PC-3 (cell line): ENCODE data around the gene SYT6. TPM values are rescaled to one million over a fixed set of nuclear protein-coding genes. Genes with fewer than 3 reads are reported as not detected.

ENCODE experiments used
- ATAC-seq: fragments of 200-7000 bp; cut with Tn5 transposase; 2 replicates; pipeline ENCODE4 v1.9.1; 2020; ENCODE audit warnings: mild to moderate bottlenecking, moderate library complexity
- BruUV-seq: library from RNA; stranded (reverse); fragments of 400-500 nt; replicated peaks from 2 replicates; lab custom pipeline; 2021; lab: Mats Ljungman, UMichigan
- CTCF ChIA-PET: fragments of 300-600 bp; sonication (Branson Sonifier 250); formaldehyde crosslinking; loops from one replicate; lab custom pipeline; 2022; ENCODE audit warnings: antibody characterized with exemption; lab: Charles Lee
- POLR2A ChIA-PET: fragments of 300-600 bp; sonication (Branson Sonifier 250); formaldehyde crosslinking; loops from one replicate; lab custom pipeline; 2022; ENCODE audit warnings: antibody characterized with exemption; ENCODE audit not compliant: unreplicated experiment; lab: Charles Lee
- DNase-seq: peaks from one replicate; pipeline ENCODE4 v3.0.0-alpha.2; 2015
- H2AFZ ChIP-seq: fragments of 300-600 bp; sonication (generic); 2 replicates; pipeline ENCODE4 v1.6.0; 2016; ENCODE audit warnings: antibody characterized with exemption, low read length
- H3F3A ChIP-seq: fragments of 300-600 bp; sonication (generic); one replicate; pipeline ENCODE4 v1.6.0; 2017; ENCODE audit warnings: antibody characterized with exemption, low read length, control low read depth, mild to moderate bottlenecking; ENCODE audit not compliant: unreplicated experiment
- H3K27ac ChIP-seq: fragments of 300-600 bp; sonication (generic); 2 replicates; pipeline ENCODE4 v1.5.1; 2016; ENCODE audit warnings: mild to moderate bottlenecking, low read length
- H3K27me3 ChIP-seq: fragments of 300-600 bp; sonication (generic); 2 replicates; pipeline ENCODE4 v1.6.1; 2016; ENCODE audit warnings: low read length, mixed read lengths
- H3K36me3 ChIP-seq: fragments of 300-600 bp; sonication (generic); 2 replicates; pipeline ENCODE4 v1.6.1; 2016; ENCODE audit warnings: low read depth, mixed run types, low read length, mixed read lengths
- H3K4me1 ChIP-seq: fragments of 300-600 bp; sonication (generic); 2 replicates; pipeline ENCODE4 v1.5.1; 2016; ENCODE audit warnings: low read length; ENCODE audit not compliant: insufficient read depth
- H3K4me2 ChIP-seq: fragments of 300-600 bp; sonication (generic); 2 replicates; pipeline ENCODE4 v1.6.0; 2016; ENCODE audit warnings: low read length
- H3K4me3 ChIP-seq: fragments of 300-600 bp; sonication (generic); 2 replicates; pipeline ENCODE4 v1.5.1; 2016; ENCODE audit warnings: mild to moderate bottlenecking, low read length, mixed read lengths
- H3K79me2 ChIP-seq: fragments of 300-600 bp; sonication (generic); 2 replicates; pipeline ENCODE4 v1.6.1; 2017; ENCODE audit warnings: low read length, mixed read lengths
- H3K9ac ChIP-seq: fragments of 300-600 bp; sonication (generic); 2 replicates; pipeline ENCODE4 v1.6.0; 2016; ENCODE audit warnings: mild to moderate bottlenecking, low read length
- H3K9me2 ChIP-seq: fragments of 300-600 bp; sonication (generic); replicated peaks from 2 replicates; pipeline ENCODE4 v1.6.1; 2016; ENCODE audit warnings: mixed run types, low read length, mixed read lengths
- H3K9me3 ChIP-seq: fragments of 300-600 bp; sonication (generic); 2 replicates; pipeline ENCODE4 v1.6.1; 2016; ENCODE audit warnings: low read length, mixed read lengths
- H4K20me1 ChIP-seq: fragments of 300-600 bp; sonication (generic); 2 replicates; pipeline ENCODE4 v1.6.1; 2016; ENCODE audit warnings: low read length, mixed read lengths
- CTCF ChIP-seq: fragments of 300-600 bp; sonication (generic); conservative IDR thresholded peaks from 2 replicates; pipeline ENCODE4 v1.5.1; 2017; ENCODE audit warnings: antibody characterized with exemption, low read depth, mild to moderate bottlenecking, low read length
- EZH2 ChIP-seq: fragments of 300-600 bp; sonication (generic); IDR thresholded peaks from one replicate; pipeline ENCODE4 v1.6.1; 2017; ENCODE audit warnings: antibody characterized with exemption, mild to moderate bottlenecking, low read length; ENCODE audit not compliant: unreplicated experiment
- EZH2phosphoT487 ChIP-seq: fragments of 300-600 bp; sonication (generic); IDR thresholded peaks from 2 replicates; pipeline ENCODE4 v1.6.1; 2018; ENCODE audit warnings: mild to moderate bottlenecking, antibody characterized with exemption, low read length, borderline replicate concordance
- intact Hi-C: fragments of 100-400 bp; cut with micrococcal nuclease; formaldehyde crosslinking; loops from 2 replicates; pipeline ENCODE4 v1.9.0; 2023
- total RNA-seq: library from RNA; depleted of rRNA; stranded (reverse); fragments of >200 nt; gene quantifications from 2 replicates; pipeline ENCODE4 v1.2.3, GENCODE V29; 2014

SYT6 gene
- total RNA-seq, 1 experiment from 2014 or later: not detected

GRCh38 chr1:114199017-114199594, 45.4 kb upstream of the SYT6 start:
- BruUV-seq: no TSS peak
- ChIA-PET CTCF (no interaction called here), POLR2A (no interaction called here)
- H3K27ac ChIP-seq: no peak overlapping the region
- no peak overlapping the region for H2AFZ ChIP-seq
- intact Hi-C loops: no loop called here
- no peaks in the 10 kb centered on the region for H3K79me2 ChIP-seq
- ATAC-seq: no peak
- H3F3A ChIP-seq: no peaks in the 10 kb centered on the region
- H3K4me3 ChIP-seq: no peak overlapping the region
- H3K36me3 ChIP-seq: no peaks in the 10 kb centered on the region
- H3K9me2 ChIP-seq: no peaks in the 10 kb centered on the region
- H3K9ac ChIP-seq: no peak overlapping the region
- H3K9me3 ChIP-seq: no peaks in the 10 kb centered on the region
- no peaks in the 10 kb centered on the region for H3K4me1 ChIP-seq
- H3K4me2 ChIP-seq: no peak overlapping the region
- H4K20me1 ChIP-seq: no peaks in the 10 kb centered on the region
- DNase-seq: no peak
- peaks cover 75% of the 10 kb centered on the region for H3K27me3 ChIP-seq
- TF ChIP-seq EZH2phosphoT487 (no peak), EZH2 (no peak)

- Histone ChIP-seq H3K27ac (no peak overlapping the region), H3K9me3 (no peaks in the 10 kb centered on the region), H3K4me2 (no peak overlapping the region), H3K27me3 (peaks cover 69% of the 10 kb centered on the region), H3F3A (no peaks in the 10 kb centered on the region), H4K20me1 (no peaks in the 10 kb centered on the region), H3K4me1 (no peaks in the 10 kb centered on the region), H3K9me2 (no peaks in the 10 kb centered on the region), H3K36me3 (no peaks in the 10 kb centered on the region), H3K4me3 (no peak overlapping the region), H3K9ac (no peak overlapping the region), H2AFZ (no peak overlapping the region), H3K79me2 (no peaks in the 10 kb centered on the region)
- ChIA-PET CTCF (interaction anchor here (0.6 kb wide), 1 partner anchor 42 kb away, joined by 5 read pairs; no protein-coding TSS in a partner anchor), POLR2A (no interaction called here)
- ATAC-seq: no peak
- intact Hi-C loops: no loop called here
- no peak for TF ChIP-seq EZH2phosphoT487
- TF ChIP-seq CTCF: no peak
- TF ChIP-seq EZH2: no peak
- no TSS peak for BruUV-seq
- DNase-seq: no peak
Observed at GRCh38 chr1:114196992-114197907, 43.6 kb upstream of the SYT6 start.

- H3F3A ChIP-seq: no peaks in the 10 kb centered on the region
- H3K27me3 ChIP-seq: peaks cover 56% of the 10 kb centered on the region
- no peak overlapping the region for H3K9ac ChIP-seq
- H3K36me3 ChIP-seq: no peaks in the 10 kb centered on the region
- H3K27ac ChIP-seq: no peak overlapping the region
- no peaks in the 10 kb centered on the region for H3K9me2 ChIP-seq
- H2AFZ ChIP-seq: no peak overlapping the region
- intact Hi-C loops: no loop called here
- ATAC-seq (no peak), DNase-seq (no peak)
- TF ChIP-seq EZH2phosphoT487 (no peak), EZH2 (no peak), CTCF (no peak)
- H3K79me2 ChIP-seq: no peaks in the 10 kb centered on the region
- no peaks in the 10 kb centered on the region for H3K4me1 ChIP-seq
- no peaks in the 10 kb centered on the region for H3K9me3 ChIP-seq
- no peaks in the 10 kb centered on the region for H4K20me1 ChIP-seq
- no TSS peak for BruUV-seq
- H3K4me3 ChIP-seq: no peak overlapping the region
- ChIA-PET POLR2A (no interaction called here), CTCF (no interaction called here)
- H3K4me2 ChIP-seq: no peak overlapping the region
Observed at GRCh38 chr1:114195819-114196218, 42.1 kb upstream of the SYT6 start.
